Left lung (tissue), 10 donors: ENCODE data around the gene PRKN. TPM values are rescaled to one million over a fixed set of nuclear protein-coding genes. Genes with fewer than 3 reads are reported as not detected.

Source experiments
- ATAC-seq: fragments of 200-7000 bp; cut with Tn5 transposase; one replicate; pipeline ENCODE4 v1.9.1; 2020; ENCODE audit warnings: moderate library complexity
- DNase-seq, 4 donors: peaks; one replicate each; pipeline ENCODE4 v3.0.0-alpha.2; 2013 to 2020
- H3K27ac ChIP-seq, 2 donors: fragments of 200-600 bp; sonication (generic) in 1 of 2; one replicate each; pipeline versions ENCODE4 v1.5.0 to v1.8.0; 2020 to 2021
- H3K27me3 ChIP-seq, 2 donors: fragments of 200-600 bp; sonication (generic) in 1 of 2; one replicate each; pipeline versions ENCODE4 v1.5.0 to v1.8.0; 2020 to 2021
- H3K36me3 ChIP-seq, 2 donors: fragments of 200-600 bp; sonication (generic) in 1 of 2; one replicate each; pipeline versions ENCODE4 v1.5.0 to v1.8.0; 2020 to 2021
- H3K4me1 ChIP-seq, 2 donors: fragments of 200-600 bp; one replicate each; pipeline ENCODE4 v1.8.0; 2021
- H3K4me3 ChIP-seq, 2 donors: fragments of 200-600 bp; sonication (generic) in 1 of 2; one replicate each; pipeline versions ENCODE4 v1.5.0 to v1.8.0; 2020 to 2021; ENCODE audit warnings: mild to moderate bottlenecking in 1 of 2
- H3K9me3 ChIP-seq, 2 donors: fragments of 200-600 bp; sonication (generic) in 1 of 2; one replicate each; pipeline versions ENCODE4 v1.5.0 to v1.8.0; 2020 to 2021
- CTCF ChIP-seq, 2 donors: fragments of 200-600 bp; sonication (generic) in 1 of 2; IDR thresholded peaks; one replicate each; pipeline versions ENCODE4 v1.5.0 to v1.8.0; 2021; ENCODE audit warnings: antibody characterized with exemption in 2 of 2
- intact Hi-C, 2 donors: fragments of 100-400 bp; cut with DNase I; formaldehyde crosslinking; loops; one replicate each; pipeline versions ENCODE4 v1.11.2 to v1.14.2; 2022
- polyA plus RNA-seq, 6 donors: library from polyadenylated mRNA; unstranded; fragments of 120-200 nt; gene quantifications; one replicate each; pipeline ENCODE4 v1.2.1, GENCODE V29; 2013; ENCODE audit not compliant: insufficient read length in 6 of 6
- total RNA-seq, 2 donors: library from RNA; stranded (reverse); fragmentation: NEBNext Ultra II Directional; extraction: Animal tissue kit (Norgen Biotek cat#: 25700); gene quantifications; one replicate each; pipeline ENCODE4 v1.2.1, GENCODE V29; 2021
- donor health status: DM: no; HTN: yes; CAD: no.
- donor health status: DM: no; HTN: no; CAD: no.

The PRKN gene
- total and polyA plus RNA-seq, 8 donors: 1.9 to 4.3 (median 2.5) TPM

GRCh38 chr6:162100096-162100495 lies 627.5 kb downstream of the PRKN start:
- DNase-seq (no peak), ATAC-seq (no peak)
- no peak for TF ChIP-seq CTCF (IDR thresholded peaks at IDR 0.05)
- Histone ChIP-seq H3K4me3 (no peak overlapping the region), H3K27me3 (no peaks in the 10 kb centered on the region), H3K36me3 (no peaks in the 10 kb centered on the region), H3K27ac (no peak overlapping the region), H3K9me3 (no peaks in the 10 kb centered on the region), H3K4me1 (no peaks in the 10 kb centered on the region)
- intact Hi-C loops: no loop called here

- H3K9me3 ChIP-seq: no peaks in the 10 kb centered on the region
- peak in 1 of 4 donors; percentile 55 for DNase-seq
- H3K4me3 ChIP-seq: no peak overlapping the region
- TF ChIP-seq CTCF (IDR thresholded peaks at IDR 0.05): no peak
- H3K4me1 ChIP-seq: no peaks in the 10 kb centered on the region
- no peaks in the 10 kb centered on the region for H3K27me3 ChIP-seq
- intact Hi-C loops: no loop called here
- peak; percentile 56 for ATAC-seq
- H3K27ac ChIP-seq: no peak overlapping the region
- no peaks in the 10 kb centered on the region for H3K36me3 ChIP-seq
These were observed 627.9 kb downstream of the PRKN start for GRCh38 chr6:162099685-162100084.

DNA sequence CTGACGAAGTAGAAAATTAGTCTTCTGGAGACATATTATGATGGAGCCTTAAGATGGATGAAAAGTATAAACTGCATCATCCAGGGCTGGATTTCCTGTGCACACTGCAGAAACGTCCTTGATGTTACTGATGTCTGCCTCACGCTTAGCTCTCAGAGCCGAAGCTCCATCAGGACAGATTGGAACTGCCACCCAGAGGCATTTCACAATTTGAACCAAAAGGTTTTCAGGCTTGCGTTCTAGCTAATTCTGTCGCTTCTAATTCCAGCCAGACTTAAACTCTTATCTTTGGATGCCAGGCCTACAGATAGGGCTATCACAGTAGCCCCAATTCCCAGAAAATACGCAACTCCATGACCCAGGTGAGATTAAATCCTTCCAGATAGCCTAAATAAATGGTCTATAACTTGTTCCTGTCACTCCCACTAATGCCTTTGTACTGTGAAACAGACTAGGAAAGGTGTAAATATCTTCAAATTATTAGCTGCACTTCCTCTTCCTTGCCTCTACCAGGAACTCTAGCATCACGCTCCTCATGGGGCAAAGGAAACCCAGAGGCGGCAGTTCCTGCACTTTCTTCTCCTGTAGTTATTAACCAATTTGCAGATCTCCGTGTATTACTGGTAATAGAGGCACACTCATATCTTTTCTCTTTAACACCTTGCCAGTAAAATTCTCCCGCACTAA lies 634.6 kb downstream of the PRKN start:
- Histone ChIP-seq H3K9me3 (no peaks in the 10 kb centered on the region), H3K4me1 (no peaks in the 10 kb centered on the region), H3K27ac (no peak overlapping the region), H3K27me3 (no peaks in the 10 kb centered on the region), H3K4me3 (no peak overlapping the region), H3K36me3 (no peaks in the 10 kb centered on the region)
- intact Hi-C loops: no loop called here
- ATAC-seq (no peak), DNase-seq (no peak)
- no peak for TF ChIP-seq CTCF (IDR thresholded peaks at IDR 0.05)

- intact Hi-C loops: no loop called here
- Histone ChIP-seq H3K36me3 (no peaks in the 10 kb centered on the region), H3K27me3 (no peaks in the 10 kb centered on the region), H3K4me1 (no peaks in the 10 kb centered on the region), H3K27ac (no peak overlapping the region), H3K9me3 (no peaks in the 10 kb centered on the region), H3K4me3 (no peak overlapping the region)
- DNase-seq: no peak
- TF ChIP-seq CTCF (IDR thresholded peaks at IDR 0.05): no peak
- no peak for ATAC-seq
These were observed 636.8 kb downstream of the PRKN start for GRCh38 chr6:162090734-162091133.

- no peak overlapping the region for H3K4me3 ChIP-seq
- no peak for DNase-seq
- intact Hi-C loops: no loop called here
- H3K27ac ChIP-seq: no peak overlapping the region
- no peaks in the 10 kb centered on the region for H3K36me3 ChIP-seq
- ATAC-seq: no peak
- no peak for TF ChIP-seq CTCF (IDR thresholded peaks at IDR 0.05)
- H3K27me3 ChIP-seq: no peaks in the 10 kb centered on the region
- H3K4me1 ChIP-seq: no peaks in the 10 kb centered on the region
- no peaks in the 10 kb centered on the region for H3K9me3 ChIP-seq
These were observed 639.5 kb downstream of the PRKN start for GRCh38 chr6:162088091-162088490.
